ENCODE data around the gene CERS1.

- TF ChIP-seq CTCF (conservative IDR thresholded peaks at IDR 0.05; ENCODE audit: low read depth, low read length) (0 out of 2 replicates have a peak, but pooled peaks have one; percentile 7), EZH2 (IDR thresholded peaks at IDR 0.05; ENCODE audit: borderline replicate concordance, low read depth, low read length, poor library complexity, severe bottlenecking) (no peak)
These were observed 7.4 kb upstream of the CERS1 start for GRCh38 chr19:18903156-18904037.
